Skeletal muscle satellite cell (primary cell): ENCODE results near the gene CTCFL.
"Not testable (repeated sequence)": the region's sequence is repeated elsewhere in the genome, so short reads cannot be mapped to it uniquely, and the experiment has no call there.

ENCODE experiments used
- H3K27me3 ChIP-seq: 2 replicates; pipeline ENCODE4 v1.7.0; 2013; ENCODE audit warnings: low read length; ENCODE audit not compliant: control insufficient read depth, insufficient read depth
- H3K36me3 ChIP-seq: 2 replicates; pipeline ENCODE4 v1.7.0; 2013; ENCODE audit warnings: mild to moderate bottlenecking, control low read depth, low read length; ENCODE audit not compliant: insufficient read depth
- H3K4me1 ChIP-seq: 2 replicates; pipeline ENCODE4 v1.7.0; 2013; ENCODE audit warnings: low read length; ENCODE audit not compliant: control insufficient read depth, insufficient read depth
- H3K4me2 ChIP-seq: 2 replicates; pipeline ENCODE4 v1.7.0; 2013; ENCODE audit warnings: mild to moderate bottlenecking, low read length
- H3K4me3 ChIP-seq: 2 replicates; pipeline ENCODE4 v1.7.0; 2013; ENCODE audit warnings: low read length
- H3K9ac ChIP-seq: 2 replicates; pipeline ENCODE4 v1.7.0; 2013; ENCODE audit warnings: mild to moderate bottlenecking, low read depth, low read length, moderate library complexity
- H3K9me3 ChIP-seq: replicated peaks from 2 replicates; pipeline ENCODE4 v1.7.0; 2013; ENCODE audit warnings: mild to moderate bottlenecking, control low read depth, low read length

Gene CTCFL

GRCh38 chr20:57511709-57512108 lies 13.2 kb downstream of the CTCFL start:
- H3K36me3 ChIP-seq, H3K9ac ChIP-seq, H3K4me3 ChIP-seq, H3K9me3 ChIP-seq, H3K4me1 ChIP-seq, H3K4me2 ChIP-seq: not testable (repeated sequence)
- peaks cover 50% of the 10 kb centered on the region for H3K27me3 ChIP-seq

- Histone ChIP-seq H3K4me1 (no peaks in the 10 kb centered on the region), H3K4me3 (no peak overlapping the region), H3K27me3 (peaks cover 56% of the 10 kb centered on the region), H3K9me3 (no peaks in the 10 kb centered on the region), H3K4me2 (no peak overlapping the region), H3K36me3 (no peaks in the 10 kb centered on the region), H3K9ac (no peak overlapping the region)
Observed at GRCh38 chr20:57509665-57510237, 15.2 kb downstream of the CTCFL start.

DNA sequence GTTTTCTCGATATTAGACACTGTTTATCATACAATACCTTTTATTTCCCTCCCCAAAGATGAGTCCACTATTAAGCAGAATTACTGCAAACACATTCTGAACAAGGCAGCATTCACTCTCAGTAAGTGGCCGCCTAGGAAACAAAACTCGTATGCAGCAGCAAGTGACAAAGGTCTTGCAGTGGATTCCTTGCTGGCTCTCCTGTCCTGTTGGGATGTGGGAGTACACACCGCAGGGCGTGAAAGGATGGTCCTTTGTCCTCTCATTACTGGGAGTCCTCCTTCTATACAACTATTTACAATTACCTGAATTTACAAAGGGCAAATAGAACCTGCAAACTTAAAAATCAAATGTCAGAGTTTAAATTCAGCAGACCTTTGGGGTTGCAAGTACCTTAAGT lies 16.1 kb downstream of the CTCFL start:
- no peaks in the 10 kb centered on the region for H3K9me3 ChIP-seq
- no peak overlapping the region for H3K4me2 ChIP-seq
- no peaks in the 10 kb centered on the region for H3K4me1 ChIP-seq
- H3K27me3 ChIP-seq: peaks cover 54% of the 10 kb centered on the region
- no peak overlapping the region for H3K4me3 ChIP-seq
- H3K9ac ChIP-seq: no peak overlapping the region
- no peaks in the 10 kb centered on the region for H3K36me3 ChIP-seq

GRCh38 chr20:57508381-57508780 lies 16.6 kb downstream of the CTCFL start:
- no peaks in the 10 kb centered on the region for H3K4me1 ChIP-seq
- no peaks in the 10 kb centered on the region for H3K36me3 ChIP-seq
- H3K27me3 ChIP-seq: peaks cover 55% of the 10 kb centered on the region
- H3K9me3 ChIP-seq: no peaks in the 10 kb centered on the region
- H3K9ac ChIP-seq: no peak overlapping the region
- no peak overlapping the region for H3K4me3 ChIP-seq
- no peak overlapping the region for H3K4me2 ChIP-seq

GRCh38 chr20:57507477-57507876 lies 17.5 kb downstream of the CTCFL start:
- Histone ChIP-seq H3K9me3 (no peaks in the 10 kb centered on the region), H3K27me3 (peaks cover 62% of the 10 kb centered on the region), H3K4me1 (no peaks in the 10 kb centered on the region), H3K9ac (no peak overlapping the region), H3K4me2 (no peak overlapping the region), H3K36me3 (no peaks in the 10 kb centered on the region), H3K4me3 (no peak overlapping the region)

DNA sequence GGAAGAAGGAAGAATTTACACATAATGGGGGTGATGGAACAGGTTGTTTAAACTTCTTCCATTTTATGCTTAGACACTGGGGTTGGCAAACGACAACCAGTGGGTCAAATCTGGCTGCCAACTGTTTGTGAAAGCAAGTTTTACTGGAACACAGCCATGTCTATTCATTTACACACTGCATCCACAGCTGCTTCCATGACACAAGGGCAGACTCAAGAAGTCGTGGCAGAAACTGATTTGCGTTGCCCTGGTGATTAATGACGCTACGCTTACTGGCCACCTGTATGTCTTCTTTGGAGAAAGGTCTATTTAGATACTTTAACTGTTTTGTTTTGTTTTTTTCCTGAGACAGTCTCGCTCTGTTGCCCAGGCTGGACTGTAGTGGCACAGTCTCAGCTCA lies 19.0 kb downstream of the CTCFL start:
- Histone ChIP-seq H3K27me3 (peaks cover 59% of the 10 kb centered on the region), H3K4me2 (no peak overlapping the region), H3K36me3 (no peaks in the 10 kb centered on the region), H3K4me3 (no peak overlapping the region), H3K9ac (no peak overlapping the region), H3K4me1 (no peaks in the 10 kb centered on the region), H3K9me3 (no peaks in the 10 kb centered on the region)

GRCh38 chr20:57504411-57504810 lies 20.5 kb downstream of the CTCFL start:
- peaks cover 62% of the 10 kb centered on the region for H3K27me3 ChIP-seq
- no peak overlapping the region for H3K4me2 ChIP-seq
- no peaks in the 10 kb centered on the region for H3K9me3 ChIP-seq
- H3K4me3 ChIP-seq: no peak overlapping the region
- no peaks in the 10 kb centered on the region for H3K4me1 ChIP-seq
- H3K36me3 ChIP-seq: no peaks in the 10 kb centered on the region
- H3K9ac ChIP-seq: no peak overlapping the region

GRCh38 chr20:57503035-57503658 lies 21.8 kb downstream of the CTCFL start:
- Histone ChIP-seq H3K9me3 (no peaks in the 10 kb centered on the region), H3K27me3 (peaks cover 58% of the 10 kb centered on the region), H3K36me3 (no peaks in the 10 kb centered on the region), H3K9ac (no peak overlapping the region), H3K4me2 (no peak overlapping the region), H3K4me3 (no peak overlapping the region), H3K4me1 (no peaks in the 10 kb centered on the region)

DNA sequence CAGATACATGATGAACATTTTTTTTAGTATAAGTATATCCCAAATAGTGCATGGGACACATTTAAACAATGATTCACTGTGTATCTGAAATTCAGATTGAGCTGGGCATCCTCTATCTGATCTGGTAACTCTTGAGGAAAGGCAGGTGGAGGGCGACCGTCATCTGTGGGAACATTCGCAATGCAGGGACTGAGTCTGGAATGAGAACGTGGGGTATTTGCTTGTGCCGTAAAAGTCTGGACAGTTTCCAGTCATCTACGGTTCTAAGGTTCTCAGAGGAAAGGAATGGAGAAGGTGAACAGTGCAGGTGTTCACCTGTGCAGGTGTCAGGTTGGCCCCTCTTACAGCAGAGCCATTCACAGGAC lies 22.6 kb downstream of the CTCFL start:
- H3K9me3 ChIP-seq: no peaks in the 10 kb centered on the region
- H3K9ac ChIP-seq: no peak overlapping the region
- H3K4me3 ChIP-seq: no peak overlapping the region
- peaks cover 54% of the 10 kb centered on the region for H3K27me3 ChIP-seq
- H3K4me1 ChIP-seq: no peaks in the 10 kb centered on the region
- H3K4me2 ChIP-seq: no peak overlapping the region
- no peaks in the 10 kb centered on the region for H3K36me3 ChIP-seq

GRCh38 chr20:57501461-57502335 lies 23.2 kb downstream of the CTCFL start:
- H3K9ac ChIP-seq: no peak overlapping the region
- no peaks in the 10 kb centered on the region for H3K36me3 ChIP-seq
- H3K27me3 ChIP-seq: peaks cover 53% of the 10 kb centered on the region
- H3K4me2 ChIP-seq: no peak overlapping the region
- no peak overlapping the region for H3K4me3 ChIP-seq
- no peaks in the 10 kb centered on the region for H3K9me3 ChIP-seq
- H3K4me1 ChIP-seq: no peaks in the 10 kb centered on the region

- Histone ChIP-seq H3K9ac (no peak overlapping the region), H3K4me3 (no peak overlapping the region), H3K4me2 (no peak overlapping the region), H3K27me3 (peaks cover 49% of the 10 kb centered on the region), H3K9me3 (no peaks in the 10 kb centered on the region), H3K36me3 (no peaks in the 10 kb centered on the region), H3K4me1 (no peaks in the 10 kb centered on the region)
Observed at GRCh38 chr20:57500962-57501361, 24.0 kb downstream of the CTCFL start.
